ENCODE data around the gene CNPY1.

Gene CNPY1

DNA sequence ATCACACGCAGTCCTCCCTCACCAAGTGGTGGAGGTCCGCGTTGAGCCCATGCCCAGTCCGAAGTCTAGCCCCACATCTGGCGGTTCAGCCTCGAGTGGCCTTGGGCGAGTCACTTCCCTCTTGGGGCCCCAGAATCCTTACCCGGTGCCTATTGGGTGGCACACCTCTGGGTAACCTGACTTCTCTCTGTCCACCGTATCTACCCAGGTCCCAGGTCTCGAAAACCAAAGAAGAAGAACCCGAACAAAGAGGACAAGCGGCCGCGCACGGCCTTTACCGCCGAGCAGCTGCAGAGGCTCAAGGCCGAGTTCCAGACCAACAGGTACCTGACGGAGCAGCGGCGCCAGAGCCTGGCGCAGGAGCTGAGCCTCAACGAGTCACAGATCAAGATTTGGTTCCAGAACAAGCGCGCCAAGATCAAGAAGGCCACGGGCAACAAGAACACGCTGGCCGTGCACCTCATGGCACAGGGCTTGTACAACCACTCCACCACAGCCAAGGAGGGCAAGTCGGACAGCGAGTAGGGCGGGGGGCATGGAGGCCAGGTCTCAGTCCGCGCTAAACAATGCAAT, 84.1 kb downstream of the CNPY1 start:
- ChIA-PET CTCF (no interaction called here), POLR2A (ENCODE audit: low non-redundant PET) (no interaction called here)
- H3K27ac ChIP-seq = no peak overlapping the region
- TF ChIP-seq, protein P1, sequence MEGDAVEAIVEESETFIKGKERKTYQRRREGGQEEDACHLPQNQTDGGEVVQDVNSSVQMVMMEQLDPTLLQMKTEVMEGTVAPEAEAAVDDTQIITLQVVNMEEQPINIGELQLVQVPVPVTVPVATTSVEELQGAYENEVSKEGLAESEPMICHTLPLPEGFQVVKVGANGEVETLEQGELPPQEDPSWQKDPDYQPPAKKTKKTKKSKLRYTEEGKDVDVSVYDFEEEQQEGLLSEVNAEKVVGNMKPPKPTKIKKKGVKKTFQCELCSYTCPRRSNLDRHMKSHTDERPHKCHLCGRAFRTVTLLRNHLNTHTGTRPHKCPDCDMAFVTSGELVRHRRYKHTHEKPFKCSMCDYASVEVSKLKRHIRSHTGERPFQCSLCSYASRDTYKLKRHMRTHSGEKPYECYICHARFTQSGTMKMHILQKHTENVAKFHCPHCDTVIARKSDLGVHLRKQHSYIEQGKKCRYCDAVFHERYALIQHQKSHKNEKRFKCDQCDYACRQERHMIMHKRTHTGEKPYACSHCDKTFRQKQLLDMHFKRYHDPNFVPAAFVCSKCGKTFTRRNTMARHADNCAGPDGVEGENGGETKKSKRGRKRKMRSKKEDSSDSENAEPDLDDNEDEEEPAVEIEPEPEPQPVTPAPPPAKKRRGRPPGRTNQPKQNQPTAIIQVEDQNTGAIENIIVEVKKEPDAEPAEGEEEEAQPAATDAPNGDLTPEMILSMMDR (conservative IDR thresholded peaks at IDR 0.05; ENCODE audit: low read depth) = no peak
- DNase-seq (ENCODE audit: low spot score) = no peak

DNA sequence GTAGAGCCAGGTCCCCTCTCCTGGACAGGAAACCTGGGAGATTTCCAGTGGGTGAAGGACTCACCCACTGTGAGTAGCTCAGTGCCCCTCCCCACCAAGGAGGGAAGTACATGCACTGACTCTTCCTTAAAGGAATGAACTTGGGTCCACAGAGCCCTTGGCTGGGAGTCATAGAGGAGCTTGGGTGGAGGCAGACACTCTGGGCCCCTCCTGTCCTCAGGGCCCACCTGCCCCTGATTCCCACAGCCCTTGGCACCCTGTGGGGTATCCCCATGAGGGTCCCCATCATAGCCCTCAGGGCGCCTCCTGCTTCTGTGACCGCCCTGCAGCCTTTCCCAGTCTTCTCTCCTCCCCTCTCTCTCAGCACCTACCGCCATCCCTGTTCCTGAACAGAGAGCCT, 84.7 kb downstream of the CNPY1 start:
- no peak for DNase-seq (ENCODE audit: low spot score)
- no peak overlapping the region for H3K27ac ChIP-seq
- ChIA-PET CTCF (no interaction called here), POLR2A (ENCODE audit: low non-redundant PET) (no interaction called here)
- TF ChIP-seq, protein P1 (conservative IDR thresholded peaks at IDR 0.05; ENCODE audit: low read depth) = no peak

DNA sequence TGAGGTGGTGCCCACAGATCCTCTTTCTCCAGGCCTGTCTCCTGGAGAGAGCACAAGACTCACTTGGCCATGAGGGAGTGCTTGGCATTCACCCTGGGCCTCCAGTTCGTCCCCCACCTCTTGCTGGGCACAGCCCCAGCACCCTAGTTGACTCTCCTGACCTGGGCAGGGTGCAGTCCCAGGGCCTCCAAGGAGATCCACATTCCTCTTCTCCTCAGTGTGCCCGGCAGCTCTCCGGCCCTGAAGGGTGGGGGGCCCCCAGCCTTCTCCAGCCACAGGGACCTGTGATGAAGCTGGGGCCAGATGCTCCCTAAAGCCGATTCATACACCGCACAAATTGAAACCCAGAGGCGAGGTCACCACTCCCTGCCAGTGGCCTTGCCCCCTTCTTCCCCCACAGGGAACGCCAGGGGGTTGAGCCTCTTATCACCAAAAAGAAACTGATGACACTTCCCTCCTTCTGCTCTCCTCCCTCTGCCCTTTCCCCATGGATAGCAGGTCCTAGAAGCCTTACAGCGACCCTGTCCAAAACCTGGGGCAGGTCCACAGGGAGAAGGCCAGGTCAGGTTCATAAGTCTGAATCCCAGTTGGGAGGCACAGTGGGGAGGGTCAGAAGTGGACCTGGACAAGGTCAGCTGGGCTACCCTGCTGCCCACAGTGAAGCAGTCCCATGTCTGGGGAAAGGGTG, 85.3 kb downstream of the CNPY1 start:
- H3K27ac ChIP-seq = no peak overlapping the region
- TF ChIP-seq, protein P1 (conservative IDR thresholded peaks at IDR 0.05; ENCODE audit: low read depth) = no peak
- no peak for DNase-seq (ENCODE audit: low spot score)
- ChIA-PET POLR2A (ENCODE audit: low non-redundant PET) (no interaction called here), CTCF (no interaction called here)

DNA sequence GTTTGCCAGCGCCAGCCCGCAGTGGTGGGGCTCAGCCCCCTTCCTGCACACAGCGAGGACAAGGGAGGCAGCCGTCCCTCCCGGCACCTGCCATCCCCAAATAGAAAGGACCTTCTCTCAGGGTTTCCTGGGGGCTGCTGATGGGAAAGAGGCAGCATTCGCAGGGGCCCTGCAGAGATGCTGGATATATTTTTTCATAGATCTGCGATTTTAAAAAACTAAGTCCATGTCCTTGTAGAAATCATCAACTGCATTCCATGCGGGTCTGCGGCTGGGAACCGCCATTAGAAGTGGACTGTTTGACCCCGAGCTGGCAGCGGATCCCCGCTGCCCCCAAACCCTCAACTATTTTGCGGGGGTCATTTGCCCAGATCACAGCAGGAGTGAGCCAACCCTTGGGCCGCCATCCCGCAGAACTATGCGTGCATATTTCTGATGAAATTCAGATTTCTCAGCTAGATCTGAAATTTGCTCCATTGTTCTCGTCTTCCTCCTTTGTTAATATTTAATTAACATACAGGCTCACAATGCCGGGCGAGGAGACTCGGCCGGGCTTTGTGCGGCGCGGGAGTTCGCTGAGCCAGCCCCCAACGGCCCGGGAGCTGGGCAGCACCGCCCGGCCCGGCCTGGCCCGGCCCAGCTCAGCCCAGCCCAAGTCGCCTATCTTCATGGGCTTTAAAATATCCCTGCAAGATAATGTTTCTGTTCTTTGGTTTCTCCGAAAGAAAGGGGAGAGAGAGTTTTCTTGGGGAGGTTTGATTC, 86.5 kb downstream of the CNPY1 start:
- CTCF ChIA-PET = no interaction called here
- H3K27ac ChIP-seq = no peak overlapping the region
- TF ChIP-seq, protein P1 (conservative IDR thresholded peaks at IDR 0.05; ENCODE audit: low read depth) = no peak
- no peak for DNase-seq (ENCODE audit: low spot score)
- POLR2A ChIA-PET (ENCODE audit: low non-redundant PET) = no interaction called here

DNA sequence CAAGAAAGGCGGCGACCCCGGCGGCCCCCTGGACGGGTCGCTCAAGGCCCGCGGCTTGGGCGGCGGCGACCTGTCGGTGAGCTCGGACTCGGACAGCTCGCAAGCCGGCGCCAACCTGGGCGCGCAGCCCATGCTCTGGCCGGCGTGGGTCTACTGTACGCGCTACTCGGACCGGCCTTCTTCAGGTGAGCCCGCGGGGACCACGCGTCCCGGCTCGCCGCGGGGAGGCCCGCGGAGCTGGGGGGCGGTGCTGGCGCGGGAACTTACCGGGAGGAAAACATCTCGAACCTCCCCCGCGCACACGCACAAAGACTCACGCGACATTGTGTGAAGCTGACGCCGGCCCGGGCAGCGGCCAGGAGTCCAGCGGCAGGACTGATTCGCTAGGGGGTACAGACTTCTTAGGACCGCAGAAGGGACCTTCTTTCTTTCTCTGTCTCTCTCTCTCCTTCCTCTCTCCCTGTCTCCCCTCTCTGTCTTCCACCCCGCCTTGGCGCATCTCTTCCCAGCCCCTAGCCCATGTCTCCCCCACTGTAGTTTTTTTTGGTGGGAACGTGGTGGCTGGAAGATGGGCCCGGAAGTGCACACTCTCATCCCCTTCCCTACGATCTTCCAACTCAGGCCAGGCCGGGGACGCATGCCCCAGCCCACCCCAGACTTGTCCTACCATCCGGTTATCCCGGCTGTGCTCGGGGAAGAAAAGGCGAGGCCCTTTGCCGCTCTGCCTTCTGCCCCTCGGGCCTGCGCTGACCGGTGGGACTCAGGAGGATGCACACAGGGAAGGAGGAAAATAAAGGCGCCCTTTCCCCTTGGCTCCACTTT, 87.3 kb downstream of the CNPY1 start:
- ChIA-PET POLR2A (ENCODE audit: low non-redundant PET) (no interaction called here), CTCF (no interaction called here)
- TF ChIP-seq, protein P1 (conservative IDR thresholded peaks at IDR 0.05; ENCODE audit: low read depth) = no peak
- H3K27ac ChIP-seq = no peak overlapping the region
- no peak for DNase-seq (ENCODE audit: low spot score)

Measured in RWPE1 (cell line).